ENCODE data around the gene TRMT10A. TPM values are rescaled to one million over a fixed set of nuclear protein-coding genes. Genes with fewer than 3 reads are reported as not detected.

The TRMT10A gene
- total and polyA plus RNA-seq, 10 of the 15 experiments (the other 5 are each of a cell fraction or from before 2014, with no cell fraction given) = 4.5 to 13.4 (median 9.2) TPM

GRCh38 chr4:99585516-99585915 lies 21.7 kb upstream of the TRMT10A start:
- Histone ChIP-seq H4K20me1 (ENCODE audit: control insufficient read depth, insufficient read depth) (no peaks in the 10 kb centered on the region), H3K4me3 (no peak overlapping the region), H3K36me3 (ENCODE audit: control insufficient read depth in 2 of 2, insufficient read depth in 2 of 2, low read length in 1 of 2) (no peaks in the 10 kb centered on the region), H3K9me3 (replicated peaks; ENCODE audit: control insufficient read depth, insufficient read depth, low read length) (no peaks in the 10 kb centered on the region), H3K9ac (ENCODE audit: control insufficient read depth, insufficient read depth, low read length) (no peak overlapping the region), H3K27me3 (replicated peaks in 1 of 2; ENCODE audit: control insufficient read depth in 2 of 2, insufficient read depth in 2 of 2, low read length in 1 of 2) (no peaks in the 10 kb centered on the region), H2AFZ (ENCODE audit: control insufficient read depth, low read depth, low read length) (no peak overlapping the region), H3K4me2 (ENCODE audit: control insufficient read depth, insufficient read depth) (no peak overlapping the region), H3K79me2 (ENCODE audit: control insufficient read depth, insufficient read depth, low read length) (no peaks in the 10 kb centered on the region), H3K4me1 (ENCODE audit: control insufficient read depth, insufficient read depth, low read length) (no peaks in the 10 kb centered on the region), H3K27ac (ENCODE audit: control insufficient read depth, insufficient read depth) (no peak overlapping the region)
- FAIRE-seq (no peak), ATAC-seq (no peak), DNase-seq (ENCODE audit: low read depth, low spot score) (no peak)
- intact Hi-C loops (cut with micrococcal nuclease; ENCODE audit: unreplicated experiment) = no loop called here
- ChIA-PET RAD21 (ENCODE audit: unreplicated experiment) (interaction anchor here (1.0 kb wide), 2 partner anchors 223 to 363 kb away, joined by 3 read pairs; no protein-coding TSS in a partner anchor), CTCF (no interaction called here), POLR2A (no interaction called here), SMC1A (ENCODE audit: uncharacterized antibody, unreplicated experiment) (interaction anchor here (1.0 kb wide), 1 partner anchor 9 kb away, joined by 3 read pairs; no protein-coding TSS in a partner anchor)
- whole genome bisulfite sequencing (ENCODE audit: insufficient coverage, insufficient replicate concordance, low lambda C conversion rate, missing lambda C conversion rate) = 39% methylated on average over 1 of the region's 1 CpG
- no peak for TF ChIP-seq IRF5 (IDR thresholded peaks at IDR 0.05; ENCODE audit: borderline replicate concordance)
- TF ChIP-seq NR2F1 (conservative IDR thresholded peaks at IDR 0.05) = no peak
- no peak for TF ChIP-seq KLF5 (IDR thresholded peaks at IDR 0.05; ENCODE audit: partially characterized antibody)
- TF ChIP-seq HDAC2 (IDR thresholded peaks at IDR 0.05) = no peak
- no peak for TF ChIP-seq NFYA (IDR thresholded peaks at IDR 0.05; ENCODE audit: borderline replicate concordance, low read depth, low read length)
- TF ChIP-seq SREBF1 (IDR thresholded peaks at IDR 0.05; ENCODE audit: low read length) = no peak
- no peak for TF ChIP-seq SUPT20H (IDR thresholded peaks at IDR 0.05; ENCODE audit: borderline replicate concordance, control insufficient read depth, low read depth, low read length)
- TF ChIP-seq YY1 (IDR thresholded peaks at IDR 0.05; ENCODE audit: low read depth, low read length) = no peak
- no peak for TF ChIP-seq POU2F2 (IDR thresholded peaks at IDR 0.05; ENCODE audit: borderline replicate concordance, low read depth, low read length)
- TF ChIP-seq CUX1 (IDR thresholded peaks at IDR 0.05; ENCODE audit: insufficient replicate concordance, low read depth, low read length) = no peak
- no peak for TF ChIP-seq SUZ12 (IDR thresholded peaks at IDR 0.05; ENCODE audit: unreplicated experiment)
- no peak for TF ChIP-seq GABPA (IDR thresholded peaks at IDR 0.05; ENCODE audit: low read depth)
- TF ChIP-seq ZZZ3 (IDR thresholded peaks at IDR 0.05; ENCODE audit: control insufficient read depth, insufficient read length, low read depth) = no peak
- no peak for TF ChIP-seq ATF3 (IDR thresholded peaks at IDR 0.05; ENCODE audit: borderline replicate concordance, extremely low read depth, low read depth, low read length)
- no peak for TF ChIP-seq ZBED1 (IDR thresholded peaks at IDR 0.05; ENCODE audit: borderline replicate concordance)
- TF ChIP-seq BACH1 (IDR thresholded peaks at IDR 0.05; ENCODE audit: borderline replicate concordance) = no peak
- no peak for TF ChIP-seq HCFC1 (IDR thresholded peaks at IDR 0.05; ENCODE audit: low read length)
- in situ Hi-C loops (cut with MboI) = no loop called here
- BruUV-seq (replicated peaks) = no TSS peak
